ENCODE data around the gene CBX8. TPM values are rescaled to one million over a fixed set of nuclear protein-coding genes. Genes with fewer than 3 reads are reported as not detected.
"Not testable (repeated sequence)": the region's sequence is repeated elsewhere in the genome, so short reads cannot be mapped to it uniquely, and the experiment has no call there.

CBX8 gene
- total RNA-seq, 2 donors from 2014 or later, result 2.5 to 3.6 TPM

GRCh38 chr17:79755591-79755990, 41.3 kb downstream of the CBX8 start:
- H3K4me3 Mint-ChIP-seq, result no peak overlapping the region
- no peaks in the 10 kb centered on the region for H3K9me3 ChIP-seq (ENCODE audit: control insufficient read depth, low read length, poor library complexity, severe bottlenecking)
- H3K36me3 Mint-ChIP-seq (ENCODE audit: low read depth), result no peaks in the 10 kb centered on the region
- peaks cover 45% of the 10 kb centered on the region for H3K27me3 Mint-ChIP-seq
- DNase-seq (no peak), ATAC-seq (no peak)
- no peak overlapping the region for H3K27ac Mint-ChIP-seq
- no peaks in the 10 kb centered on the region for H3K4me1 Mint-ChIP-seq

- not testable (repeated sequence) for H3K9me3 ChIP-seq (ENCODE audit: control insufficient read depth, low read length, poor library complexity, severe bottlenecking); H3K27ac Mint-ChIP-seq; ATAC-seq; H3K4me1 Mint-ChIP-seq; H3K36me3 Mint-ChIP-seq (ENCODE audit: low read depth); DNase-seq; H3K4me3 Mint-ChIP-seq
- peaks cover 42% of the 10 kb centered on the region for H3K27me3 Mint-ChIP-seq
Measured at GRCh38 chr17:79754903-79755302, 42.0 kb downstream of the CBX8 start.

GRCh38 chr17:79754370-79754769, 42.5 kb downstream of the CBX8 start:
- no peak overlapping the region for H3K27ac Mint-ChIP-seq
- DNase-seq, result no peak
- no peak overlapping the region for H3K4me3 Mint-ChIP-seq
- no peaks in the 10 kb centered on the region for H3K4me1 Mint-ChIP-seq
- H3K9me3 ChIP-seq (ENCODE audit: control insufficient read depth, low read length, poor library complexity, severe bottlenecking), result no peaks in the 10 kb centered on the region
- ATAC-seq, result no peak
- peaks cover 45% of the 10 kb centered on the region for H3K27me3 Mint-ChIP-seq
- H3K36me3 Mint-ChIP-seq (ENCODE audit: low read depth), result no peaks in the 10 kb centered on the region

GRCh38 chr17:79752175-79752574, 44.7 kb downstream of the CBX8 start:
- no peak overlapping the region for H3K4me3 Mint-ChIP-seq
- H3K9me3 ChIP-seq (ENCODE audit: control insufficient read depth, low read length, poor library complexity, severe bottlenecking), result no peaks in the 10 kb centered on the region
- peaks cover 38% of the 10 kb centered on the region for H3K27me3 Mint-ChIP-seq
- ATAC-seq (peak; percentile 41), DNase-seq (no peak)
- peaks cover 4% of the 10 kb centered on the region for H3K36me3 Mint-ChIP-seq (ENCODE audit: low read depth)
- no peak overlapping the region for H3K27ac Mint-ChIP-seq
- H3K4me1 Mint-ChIP-seq, result peaks cover 5% of the 10 kb centered on the region

GRCh38 chr17:79750650-79751545, 46.0 kb downstream of the CBX8 start:
- H3K27ac Mint-ChIP-seq, result no peak overlapping the region
- peaks cover 46% of the 10 kb centered on the region for H3K27me3 Mint-ChIP-seq

GRCh38 chr17:79749958-79750357, 46.9 kb downstream of the CBX8 start:
- Mint-ChIP-seq H3K4me1 (peaks cover 9% of the 10 kb centered on the region), H3K27me3 (peaks cover 51% of the 10 kb centered on the region)

More at GRCh38 chr17:79750650-79751545, 46.0 kb downstream of the CBX8 start:
- ATAC-seq (no peak), DNase-seq (no peak)
- H3K9me3 ChIP-seq (ENCODE audit: control insufficient read depth, low read length, poor library complexity, severe bottlenecking), result no peaks in the 10 kb centered on the region
- peaks cover 9% of the 10 kb centered on the region for H3K4me1 Mint-ChIP-seq
- H3K4me3 Mint-ChIP-seq, result no peak overlapping the region
- peaks cover 4% of the 10 kb centered on the region for H3K36me3 Mint-ChIP-seq (ENCODE audit: low read depth)

GRCh38 chr17:79749156-79749815, 47.6 kb downstream of the CBX8 start:
- H3K9me3 ChIP-seq (ENCODE audit: control insufficient read depth, low read length, poor library complexity, severe bottlenecking), result no peaks in the 10 kb centered on the region
- no peak for ATAC-seq
- no peak for DNase-seq
- peaks cover 4% of the 10 kb centered on the region for H3K36me3 Mint-ChIP-seq (ENCODE audit: low read depth)
- no peak overlapping the region for H3K4me3 Mint-ChIP-seq
- no peak overlapping the region for H3K27ac Mint-ChIP-seq
- peaks cover 9% of the 10 kb centered on the region for H3K4me1 Mint-ChIP-seq
- peaks cover 47% of the 10 kb centered on the region for H3K27me3 Mint-ChIP-seq

More at GRCh38 chr17:79749958-79750357, 46.9 kb downstream of the CBX8 start:
- Mint-ChIP-seq H3K36me3 (ENCODE audit: low read depth) (peaks cover 4% of the 10 kb centered on the region), H3K27ac (no peak overlapping the region), H3K4me3 (no peak overlapping the region)
- no peak for DNase-seq
- ATAC-seq, result no peak
- no peaks in the 10 kb centered on the region for H3K9me3 ChIP-seq (ENCODE audit: control insufficient read depth, low read length, poor library complexity, severe bottlenecking)

- H3K27me3 Mint-ChIP-seq, result peaks cover 46% of the 10 kb centered on the region
- H3K4me3 Mint-ChIP-seq, result no peak overlapping the region
- ATAC-seq (no peak), DNase-seq (no peak)
- no peak overlapping the region for H3K27ac Mint-ChIP-seq
- H3K4me1 Mint-ChIP-seq, result peaks cover 9% of the 10 kb centered on the region
- no peaks in the 10 kb centered on the region for H3K9me3 ChIP-seq (ENCODE audit: control insufficient read depth, low read length, poor library complexity, severe bottlenecking)
- peaks cover 4% of the 10 kb centered on the region for H3K36me3 Mint-ChIP-seq (ENCODE audit: low read depth)
Measured at GRCh38 chr17:79748295-79749099, 48.4 kb downstream of the CBX8 start.

- Mint-ChIP-seq H3K4me1 (peaks cover 9% of the 10 kb centered on the region), H3K36me3 (ENCODE audit: low read depth) (peaks cover 4% of the 10 kb centered on the region), H3K4me3 (peak overlapping the region; percentile 70), H3K27me3 (peaks cover 52% of the 10 kb centered on the region), H3K27ac (no peak overlapping the region)
- no peaks in the 10 kb centered on the region for H3K9me3 ChIP-seq (ENCODE audit: control insufficient read depth, low read length, poor library complexity, severe bottlenecking)
- ATAC-seq, result no peak
- DNase-seq, result no peak
Measured at GRCh38 chr17:79747508-79748294, 49.2 kb downstream of the CBX8 start.

GRCh38 chr17:79746889-79747507, 49.9 kb downstream of the CBX8 start:
- ATAC-seq (no peak), DNase-seq (no peak)
- Mint-ChIP-seq H3K4me3 (peak overlapping the region; percentile 68), H3K36me3 (ENCODE audit: low read depth) (peaks cover 4% of the 10 kb centered on the region), H3K4me1 (peaks cover 9% of the 10 kb centered on the region), H3K27ac (no peak overlapping the region), H3K27me3 (peaks cover 52% of the 10 kb centered on the region)
- H3K9me3 ChIP-seq (ENCODE audit: control insufficient read depth, low read length, poor library complexity, severe bottlenecking), result no peaks in the 10 kb centered on the region

- H3K27ac Mint-ChIP-seq, result no peak overlapping the region
- no peak for ATAC-seq
Measured at GRCh38 chr17:79745641-79746105, 51.2 kb downstream of the CBX8 start.

GRCh38 chr17:79743614-79744013, 53.3 kb downstream of the CBX8 start:
- Mint-ChIP-seq H3K36me3 (ENCODE audit: low read depth) (peaks cover 11% of the 10 kb centered on the region), H3K27me3 (peaks cover 52% of the 10 kb centered on the region), H3K27ac (no peak overlapping the region), H3K4me1 (peaks cover 9% of the 10 kb centered on the region), H3K4me3 (peak overlapping the region; percentile 47)
- ATAC-seq (no peak), DNase-seq (no peak)
- no peaks in the 10 kb centered on the region for H3K9me3 ChIP-seq (ENCODE audit: control insufficient read depth, low read length, poor library complexity, severe bottlenecking)

More at GRCh38 chr17:79745641-79746105, 51.2 kb downstream of the CBX8 start:
- no peaks in the 10 kb centered on the region for H3K9me3 ChIP-seq (ENCODE audit: control insufficient read depth, low read length, poor library complexity, severe bottlenecking)
- Mint-ChIP-seq H3K36me3 (ENCODE audit: low read depth) (peaks cover 4% of the 10 kb centered on the region), H3K4me1 (peaks cover 9% of the 10 kb centered on the region), H3K4me3 (peak overlapping the region; percentile 73), H3K27me3 (peaks cover 40% of the 10 kb centered on the region)
- no peak for DNase-seq

Data from T-helper 17 cell (primary cell).